DOHH2 (cell line): ENCODE results near the gene CLIC3.

ENCODE experiments used
- H3F3A ChIP-seq: fragments of 200-600 bp; sonication (generic), shearing (Covaris generic); 2 replicates; pipeline ENCODE4 v1.6.0; 2016; ENCODE audit warnings: antibody characterized with exemption, mild to moderate bottlenecking; ENCODE audit not compliant: control insufficient read depth, insufficient read depth
- H3K27ac ChIP-seq: fragments of 200-600 bp; sonication (generic); 2 replicates; pipeline ENCODE4 v1.5.1; 2014; ENCODE audit warnings: low read depth, mild to moderate bottlenecking, low read length, moderate library complexity
- H3K27me3 ChIP-seq: fragments of 200-600 bp; sonication (generic); 2 replicates; pipeline ENCODE4 v1.6.1; 2014; ENCODE audit warnings: mild to moderate bottlenecking, low read length, mixed read lengths; ENCODE audit not compliant: control insufficient read depth
- H3K36me3 ChIP-seq: fragments of 200-600 bp; sonication (generic); 2 replicates; pipeline ENCODE4 v1.6.1; 2014; ENCODE audit warnings: mild to moderate bottlenecking, low read length, moderate library complexity, mixed read lengths; ENCODE audit not compliant: control insufficient read depth
- H3K4me1 ChIP-seq: fragments of 200-600 bp; sonication (generic); 2 replicates; pipeline ENCODE4 v1.6.1; 2014; ENCODE audit warnings: mild to moderate bottlenecking, low read length, mixed read lengths; ENCODE audit not compliant: control insufficient read depth
- H3K4me2 ChIP-seq: fragments of 200-600 bp; sonication (generic); 2 replicates; pipeline ENCODE4 v1.6.0; 2014; ENCODE audit warnings: mild to moderate bottlenecking, low read length, moderate library complexity
- H3K4me3 ChIP-seq: fragments of 200-600 bp; sonication (generic); 2 replicates; pipeline ENCODE4 v1.5.1; 2014; ENCODE audit warnings: mild to moderate bottlenecking, low read length, mixed read lengths
- H3K79me2 ChIP-seq: fragments of 200-600 bp; sonication (generic); 2 replicates; pipeline ENCODE4 v1.6.1; 2014; ENCODE audit warnings: mild to moderate bottlenecking, low read length, mixed read lengths; ENCODE audit not compliant: control insufficient read depth
- H3K9me2 ChIP-seq: fragments of 200-600 bp; sonication (generic); replicated peaks from 2 replicates; pipeline ENCODE4 v1.6.1; 2014; ENCODE audit warnings: mild to moderate bottlenecking, low read length, mixed read lengths; ENCODE audit not compliant: control insufficient read depth
- H3K9me3 ChIP-seq: fragments of 200-600 bp; sonication (generic); 2 replicates; pipeline ENCODE4 v1.6.1; 2014; ENCODE audit warnings: antibody characterized with exemption, low read length, mixed read lengths; ENCODE audit not compliant: control insufficient read depth, insufficient read depth
- H4K20me1 ChIP-seq: fragments of 200-600 bp; sonication (generic); 2 replicates; pipeline ENCODE4 v1.6.0; 2014; ENCODE audit warnings: low read depth, mild to moderate bottlenecking, antibody characterized with exemption, low read length, moderate library complexity; ENCODE audit not compliant: control insufficient read depth, insufficient read depth
- EZH2phosphoT487 ChIP-seq: fragments of 200-600 bp; sonication (generic); IDR thresholded peaks from 2 replicates; pipeline ENCODE4 v1.6.1; 2017; ENCODE audit warnings: borderline replicate concordance, mild to moderate bottlenecking, antibody characterized with exemption, low read length, moderate library complexity, mixed read lengths
- TF ChIP-seq, protein P1 (sequence below): fragments of 200-600 bp; sonication (generic); IDR thresholded peaks from one replicate; pipeline ENCODE4 v1.5.1; 2014; ENCODE audit warnings: antibody characterized with exemption, mild to moderate bottlenecking, low read depth, low read length; ENCODE audit not compliant: poor library complexity, severe bottlenecking

The CLIC3 gene

DNA sequence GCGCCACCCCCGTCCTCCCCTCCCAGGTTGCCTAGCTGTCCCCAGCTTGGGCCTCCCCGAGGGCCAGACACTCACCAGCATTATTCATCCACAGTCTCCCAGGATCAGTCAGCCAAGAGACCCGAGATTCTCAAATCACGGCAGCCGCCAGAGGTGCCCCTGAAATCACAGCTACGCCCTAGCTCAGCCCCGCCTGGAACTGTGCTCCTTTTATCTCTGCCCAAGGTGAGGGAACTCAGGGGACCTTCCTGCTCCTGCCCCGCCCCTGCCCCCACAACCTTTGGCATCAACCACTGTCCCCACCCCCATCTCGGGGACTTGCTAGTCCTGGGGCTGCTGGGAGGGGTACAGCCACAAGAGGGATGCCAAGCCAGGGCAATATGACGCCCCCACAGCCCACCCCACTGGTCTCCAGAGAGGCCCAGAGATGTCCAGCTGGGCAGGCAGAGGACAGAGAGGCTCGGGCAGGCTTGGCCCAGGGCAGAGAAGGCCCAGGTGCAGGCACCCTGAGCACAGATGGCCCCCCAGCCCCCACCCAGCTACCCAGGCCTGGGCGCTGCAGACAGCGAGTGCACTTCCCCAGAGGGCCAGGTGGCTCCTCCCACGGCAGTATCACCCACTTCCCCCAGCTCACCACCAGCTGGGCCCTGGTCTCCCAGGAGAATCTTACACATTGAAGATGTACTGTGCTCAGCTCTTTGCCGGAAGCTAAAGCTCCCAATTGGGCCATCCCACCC, 35.7 kb upstream of the CLIC3 start, which contains the start of gene FUT7:
Gene FUT7, minus strand, starts transcription at position 185 of the 737 bp plus-strand sequence. Its CDS starts 97 bp downstream, at position 88.
- H3K4me1 ChIP-seq: peaks cover 51% of the 10 kb centered on the region
- no peaks in the 10 kb centered on the region for H3K36me3 ChIP-seq
- no peaks in the 10 kb centered on the region for H3K9me2 ChIP-seq
- TF ChIP-seq EZH2phosphoT487: no peak
- TF ChIP-seq, protein P1, sequence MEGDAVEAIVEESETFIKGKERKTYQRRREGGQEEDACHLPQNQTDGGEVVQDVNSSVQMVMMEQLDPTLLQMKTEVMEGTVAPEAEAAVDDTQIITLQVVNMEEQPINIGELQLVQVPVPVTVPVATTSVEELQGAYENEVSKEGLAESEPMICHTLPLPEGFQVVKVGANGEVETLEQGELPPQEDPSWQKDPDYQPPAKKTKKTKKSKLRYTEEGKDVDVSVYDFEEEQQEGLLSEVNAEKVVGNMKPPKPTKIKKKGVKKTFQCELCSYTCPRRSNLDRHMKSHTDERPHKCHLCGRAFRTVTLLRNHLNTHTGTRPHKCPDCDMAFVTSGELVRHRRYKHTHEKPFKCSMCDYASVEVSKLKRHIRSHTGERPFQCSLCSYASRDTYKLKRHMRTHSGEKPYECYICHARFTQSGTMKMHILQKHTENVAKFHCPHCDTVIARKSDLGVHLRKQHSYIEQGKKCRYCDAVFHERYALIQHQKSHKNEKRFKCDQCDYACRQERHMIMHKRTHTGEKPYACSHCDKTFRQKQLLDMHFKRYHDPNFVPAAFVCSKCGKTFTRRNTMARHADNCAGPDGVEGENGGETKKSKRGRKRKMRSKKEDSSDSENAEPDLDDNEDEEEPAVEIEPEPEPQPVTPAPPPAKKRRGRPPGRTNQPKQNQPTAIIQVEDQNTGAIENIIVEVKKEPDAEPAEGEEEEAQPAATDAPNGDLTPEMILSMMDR: no peak
- H3K27me3 ChIP-seq: peaks cover 57% of the 10 kb centered on the region
- H3K4me3 ChIP-seq: no peak within 1 kb of the TSS
- H3K79me2 ChIP-seq: no peaks in the 10 kb centered on the region
- 0 out of 2 replicates have a peak, but pooled peaks cover 3% of the 10 kb centered on the region for H4K20me1 ChIP-seq
- H3K9me3 ChIP-seq: no peaks in the 10 kb centered on the region
- no peaks in the 10 kb centered on the region for H3F3A ChIP-seq
- peak within 1 kb of the TSS; percentile 40 for H3K4me2 ChIP-seq
- no peak within 1 kb of the TSS for H3K27ac ChIP-seq

DNA sequence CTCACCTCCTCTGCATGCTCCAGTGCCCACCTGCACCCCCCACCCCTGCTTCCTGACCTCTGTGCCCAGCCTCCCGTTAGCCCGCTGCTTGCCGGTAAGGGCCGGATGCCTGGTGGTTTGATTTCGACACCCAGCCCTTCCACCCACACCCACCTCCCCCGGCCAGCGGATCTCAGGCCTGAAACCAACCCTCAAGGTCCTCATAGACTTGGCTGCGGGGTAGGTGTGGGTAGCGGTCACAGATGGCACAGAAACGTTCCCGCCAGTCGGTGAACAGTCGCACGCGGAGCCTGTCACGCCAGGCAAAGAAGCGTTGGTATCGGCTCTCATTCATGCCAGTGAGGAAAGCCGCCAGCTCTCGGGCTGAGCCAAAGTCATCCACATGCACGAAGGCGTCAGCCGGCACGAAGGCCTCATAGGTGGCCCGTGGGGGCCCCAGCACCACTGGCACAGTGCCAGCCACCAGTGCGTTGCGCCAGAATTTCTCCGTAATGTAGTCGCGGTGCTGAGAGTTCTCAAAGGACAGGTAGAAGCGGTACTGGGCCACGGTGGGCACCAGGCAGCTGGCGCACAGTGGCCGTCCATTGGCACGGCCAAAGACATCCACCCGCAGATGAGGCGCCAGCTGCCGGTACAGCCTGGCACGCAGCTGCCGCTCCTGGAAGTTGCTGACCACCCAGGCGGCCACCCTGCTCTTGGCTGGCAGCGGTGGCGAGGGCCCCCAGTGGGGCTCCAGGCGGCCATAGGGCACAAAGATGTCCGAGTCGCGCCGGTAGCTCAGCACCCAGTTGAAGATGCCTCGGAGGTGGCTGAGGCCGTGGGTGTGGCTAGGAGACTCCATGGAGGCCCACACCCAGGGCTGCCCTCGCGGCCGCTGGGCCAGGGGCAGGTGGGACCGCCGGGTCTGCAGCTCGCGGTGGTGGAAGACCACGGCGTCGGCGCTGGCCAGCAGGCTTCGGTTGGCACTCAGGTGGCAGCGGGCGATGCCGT, 34.5 kb upstream of the CLIC3 start:
- peaks cover 68% of the 10 kb centered on the region for H3K27me3 ChIP-seq
- H3K4me1 ChIP-seq: peaks cover 56% of the 10 kb centered on the region
- no peaks in the 10 kb centered on the region for H3F3A ChIP-seq
- H3K9me2 ChIP-seq: no peaks in the 10 kb centered on the region
- H3K4me3 ChIP-seq: no peak overlapping the region
- H3K4me2 ChIP-seq: no peak overlapping the region
- H4K20me1 ChIP-seq: 0 out of 2 replicates have a peak, but pooled peaks cover 3% of the 10 kb centered on the region
- H3K36me3 ChIP-seq: no peaks in the 10 kb centered on the region
- no peaks in the 10 kb centered on the region for H3K79me2 ChIP-seq
- TF ChIP-seq EZH2phosphoT487: peak; percentile 47; the same call in 1 of the 2 replicates
- TF ChIP-seq, protein P1: no peak
- no peak overlapping the region for H3K27ac ChIP-seq
- no peaks in the 10 kb centered on the region for H3K9me3 ChIP-seq

DNA sequence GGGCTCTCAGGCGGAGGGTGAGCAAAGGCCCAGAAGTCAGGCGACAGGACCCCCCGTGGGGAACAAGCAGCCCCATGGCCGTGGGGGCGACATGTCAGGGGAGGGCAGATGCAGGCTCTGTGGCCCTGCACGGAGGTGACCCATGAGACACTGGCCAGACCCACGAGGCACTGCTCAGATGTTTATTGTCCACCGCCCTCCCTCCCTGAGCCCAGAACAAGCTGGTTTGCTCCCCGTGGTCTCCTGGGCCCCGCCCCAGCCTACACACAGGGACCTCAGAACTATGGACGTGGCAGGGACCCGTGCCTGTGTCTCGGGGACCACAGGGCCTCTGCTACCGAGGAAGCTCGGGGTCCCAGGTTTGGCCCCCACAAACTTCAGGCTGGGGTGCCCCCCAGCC, 33.6 kb upstream of the CLIC3 start:
- Histone ChIP-seq H3F3A (no peaks in the 10 kb centered on the region), H3K9me2 (no peaks in the 10 kb centered on the region), H4K20me1 (0 out of 2 replicates have a peak, but pooled peaks cover 3% of the 10 kb centered on the region), H3K4me2 (no peak overlapping the region), H3K4me1 (peaks cover 61% of the 10 kb centered on the region), H3K36me3 (no peaks in the 10 kb centered on the region), H3K27me3 (peaks cover 66% of the 10 kb centered on the region), H3K4me3 (no peak overlapping the region), H3K27ac (no peak overlapping the region), H3K79me2 (no peaks in the 10 kb centered on the region), H3K9me3 (no peaks in the 10 kb centered on the region)
- TF ChIP-seq, protein P1: no peak
- no peak for TF ChIP-seq EZH2phosphoT487
